PC-9 (cell line): Measurements from ENCODE around the gene ABCA2. TPM values are rescaled to one million over a fixed set of nuclear protein-coding genes. Genes with fewer than 3 reads are reported as not detected.

Source experiments
- BruUV-seq: library from RNA; stranded (reverse); fragments of 400-500 nt; replicated peaks from 2 replicates; lab custom pipeline; 2021; lab: Mats Ljungman, UMichigan
- CTCF ChIA-PET: fragments of 300-600 bp; sonication (Branson Sonifier 250); formaldehyde crosslinking; loops from one replicate; lab custom pipeline; 2022; ENCODE audit warnings: antibody characterized with exemption; lab: Charles Lee
- POLR2A ChIA-PET: fragments of 300-600 bp; sonication (Branson Sonifier 250); formaldehyde crosslinking; loops from one replicate; lab custom pipeline; 2022; ENCODE audit warnings: antibody characterized with exemption; ENCODE audit not compliant: unreplicated experiment; lab: Charles Lee
- DNase-seq, 2 experiments: peaks; one replicate each; pipeline versions ENCODE4 v3.0.0 to v3.0.0-alpha.2; 2015 to 2022; ENCODE audit warnings: mixed read lengths in 1 of 2
- H2AFZ ChIP-seq: fragments of 200-600 bp; sonication (generic); 2 replicates; pipeline ENCODE4 v1.8.1; 2017; ENCODE audit warnings: antibody characterized with exemption
- H3F3A ChIP-seq: fragments of 200-600 bp; sonication (generic); 2 replicates; pipeline ENCODE4 v1.8.1; 2017; ENCODE audit warnings: antibody characterized with exemption, mild to moderate bottlenecking, low read depth; ENCODE audit not compliant: insufficient read depth
- H3K27ac ChIP-seq: fragments of 200-600 bp; sonication (generic); 2 replicates; pipeline ENCODE4 v1.6.1; 2016; ENCODE audit warnings: mixed run types
- H3K27me3 ChIP-seq: fragments of 200-600 bp; sonication (generic); 2 replicates; pipeline ENCODE4 v1.6.1; 2016; ENCODE audit warnings: low read depth, mixed run types; ENCODE audit not compliant: insufficient read depth
- H3K36me3 ChIP-seq: fragments of 200-600 bp; sonication (generic); 2 replicates; pipeline ENCODE4 v1.6.1; 2016; ENCODE audit warnings: low read depth, mixed run types
- H3K4me1 ChIP-seq: fragments of 200-600 bp; sonication (generic); replicated peaks from 2 replicates; pipeline ENCODE4 v1.6.1; 2016; ENCODE audit warnings: mixed run types; ENCODE audit not compliant: insufficient read depth
- H3K4me2 ChIP-seq: fragments of 200-600 bp; sonication (generic); 2 replicates; pipeline ENCODE4 v1.6.1; 2017; ENCODE audit warnings: mixed run types
- H3K4me3 ChIP-seq: fragments of 200-600 bp; sonication (generic); 2 replicates; pipeline ENCODE4 v1.6.1; 2016; ENCODE audit warnings: mixed run types
- H3K79me2 ChIP-seq: fragments of 200-600 bp; sonication (generic); 2 replicates; pipeline ENCODE4 v1.6.1; 2017; ENCODE audit warnings: low read depth, mixed run types
- H3K9me2 ChIP-seq: fragments of 200-600 bp; sonication (generic); 2 replicates; pipeline ENCODE4 v1.8.1; 2017; ENCODE audit warnings: mild to moderate bottlenecking; ENCODE audit not compliant: insufficient read depth
- H3K9me3 ChIP-seq: fragments of 200-600 bp; sonication (generic); 2 replicates; pipeline ENCODE4 v1.8.1; 2016; ENCODE audit warnings: low read depth; ENCODE audit not compliant: insufficient read depth
- H4K20me1 ChIP-seq: fragments of 200-600 bp; sonication (generic); 2 replicates; pipeline ENCODE4 v1.8.1; 2017; ENCODE audit not compliant: insufficient read depth
- EZH2 ChIP-seq: fragments of 200-600 bp; sonication (generic); IDR thresholded peaks from 2 replicates; pipeline ENCODE4 v1.8.0; 2017; ENCODE audit warnings: antibody characterized with exemption, low read depth
- intact Hi-C: fragments of 100-400 bp; cut with micrococcal nuclease; formaldehyde crosslinking; loops from one replicate; pipeline ENCODE4 v1.10.0; 2022; ENCODE audit not compliant: unreplicated experiment
- total RNA-seq: library from RNA; stranded (reverse); gene quantifications from 2 replicates; pipeline ENCODE4 v1.2.3, GENCODE V29; 2021
- TF ChIP-seq, protein P1 (sequence below): fragments of 200-600 bp; sonication (generic); conservative IDR thresholded peaks from 2 replicates; pipeline ENCODE4 v1.6.1; 2017; ENCODE audit warnings: mixed run types, antibody characterized with exemption, mild to moderate bottlenecking, moderate library complexity

ABCA2 gene
- total RNA-seq, 1 experiment from 2014 or later: 79.2 TPM

DNA sequence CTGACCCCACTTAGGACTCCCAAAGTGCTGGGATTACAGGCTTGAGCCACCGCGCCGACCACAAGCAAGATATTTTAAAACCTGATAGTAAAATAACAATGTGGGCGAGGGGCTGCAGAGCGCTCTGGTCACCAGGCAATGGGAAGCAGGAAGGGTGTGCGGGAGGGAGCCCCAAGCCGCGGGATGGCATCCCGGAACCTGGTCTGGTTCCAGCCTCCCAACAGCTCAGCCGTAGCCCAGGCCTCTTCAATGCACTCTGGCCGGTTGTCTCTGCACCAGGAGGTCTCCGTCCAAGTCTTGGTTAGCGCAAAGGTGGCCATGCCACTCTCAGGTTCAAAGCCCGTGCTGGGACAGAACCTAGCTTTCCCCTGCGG is 48.6 kb upstream of the ABCA2 start:
- H3K4me2 ChIP-seq: peak overlapping the region; percentile 51; the same call in 1 of the 2 replicates
- peaks cover 19% of the 10 kb centered on the region for H3F3A ChIP-seq
- H3K27me3 ChIP-seq: no peaks in the 10 kb centered on the region
- H3K4me1 ChIP-seq: no peaks in the 10 kb centered on the region
- no TSS peak for BruUV-seq
- TF ChIP-seq EZH2: no peak
- TF ChIP-seq, protein P1, sequence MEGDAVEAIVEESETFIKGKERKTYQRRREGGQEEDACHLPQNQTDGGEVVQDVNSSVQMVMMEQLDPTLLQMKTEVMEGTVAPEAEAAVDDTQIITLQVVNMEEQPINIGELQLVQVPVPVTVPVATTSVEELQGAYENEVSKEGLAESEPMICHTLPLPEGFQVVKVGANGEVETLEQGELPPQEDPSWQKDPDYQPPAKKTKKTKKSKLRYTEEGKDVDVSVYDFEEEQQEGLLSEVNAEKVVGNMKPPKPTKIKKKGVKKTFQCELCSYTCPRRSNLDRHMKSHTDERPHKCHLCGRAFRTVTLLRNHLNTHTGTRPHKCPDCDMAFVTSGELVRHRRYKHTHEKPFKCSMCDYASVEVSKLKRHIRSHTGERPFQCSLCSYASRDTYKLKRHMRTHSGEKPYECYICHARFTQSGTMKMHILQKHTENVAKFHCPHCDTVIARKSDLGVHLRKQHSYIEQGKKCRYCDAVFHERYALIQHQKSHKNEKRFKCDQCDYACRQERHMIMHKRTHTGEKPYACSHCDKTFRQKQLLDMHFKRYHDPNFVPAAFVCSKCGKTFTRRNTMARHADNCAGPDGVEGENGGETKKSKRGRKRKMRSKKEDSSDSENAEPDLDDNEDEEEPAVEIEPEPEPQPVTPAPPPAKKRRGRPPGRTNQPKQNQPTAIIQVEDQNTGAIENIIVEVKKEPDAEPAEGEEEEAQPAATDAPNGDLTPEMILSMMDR: no peak
- H3K27ac ChIP-seq: no peak overlapping the region
- H4K20me1 ChIP-seq: no peaks in the 10 kb centered on the region
- no peaks in the 10 kb centered on the region for H3K9me2 ChIP-seq
- ChIA-PET CTCF (interaction anchor here (0.6 kb wide), 1 partner anchor 9 kb away, joined by 5 read pairs; no protein-coding TSS in a partner anchor), POLR2A (no interaction called here)
- no peak overlapping the region for H3K4me3 ChIP-seq
- intact Hi-C loops: no loop called here
- no peak overlapping the region for H2AFZ ChIP-seq
- no peaks in the 10 kb centered on the region for H3K79me2 ChIP-seq
- no peak for DNase-seq
- H3K9me3 ChIP-seq: no peaks in the 10 kb centered on the region
- no peaks in the 10 kb centered on the region for H3K36me3 ChIP-seq

DNA sequence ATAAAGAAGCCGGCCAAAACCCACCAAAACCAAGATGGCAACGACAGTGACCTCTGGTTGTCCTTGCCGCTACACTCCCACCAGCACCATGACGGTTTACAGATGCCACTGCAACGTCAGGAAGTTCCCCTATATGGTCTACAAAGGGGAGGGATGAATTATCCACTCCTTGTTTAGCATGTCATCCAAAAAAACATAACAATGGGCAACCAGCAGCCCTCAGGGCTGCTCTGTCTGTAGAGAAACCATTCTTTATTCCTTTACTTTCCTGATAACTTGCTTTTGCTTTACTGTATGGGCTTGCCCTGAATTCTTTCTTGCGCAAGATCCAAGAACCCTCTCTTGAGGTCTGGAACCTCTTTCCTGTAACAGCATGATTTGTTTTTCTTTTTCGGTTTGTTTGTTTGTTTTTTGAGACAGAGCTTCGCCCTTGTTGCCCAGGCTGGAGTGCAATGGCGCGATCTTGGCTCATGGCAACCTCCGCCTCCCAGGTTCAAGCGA is 47.3 kb upstream of the ABCA2 start:
- Histone ChIP-seq H2AFZ (no peak overlapping the region), H4K20me1 (no peaks in the 10 kb centered on the region), H3K36me3 (no peaks in the 10 kb centered on the region), H3K4me1 (peaks cover 6% of the 10 kb centered on the region), H3F3A (peaks cover 25% of the 10 kb centered on the region), H3K4me3 (no peak overlapping the region), H3K27me3 (no peaks in the 10 kb centered on the region), H3K4me2 (no peak overlapping the region), H3K9me3 (no peaks in the 10 kb centered on the region), H3K27ac (no peak overlapping the region), H3K9me2 (no peaks in the 10 kb centered on the region), H3K79me2 (no peaks in the 10 kb centered on the region)
- ChIA-PET CTCF (no interaction called here), POLR2A (no interaction called here)
- BruUV-seq: no TSS peak
- TF ChIP-seq EZH2: no peak
- TF ChIP-seq, protein P1: no peak
- intact Hi-C loops: no loop called here
- DNase-seq: peak in 1 of 2 experiments; percentile 18

DNA sequence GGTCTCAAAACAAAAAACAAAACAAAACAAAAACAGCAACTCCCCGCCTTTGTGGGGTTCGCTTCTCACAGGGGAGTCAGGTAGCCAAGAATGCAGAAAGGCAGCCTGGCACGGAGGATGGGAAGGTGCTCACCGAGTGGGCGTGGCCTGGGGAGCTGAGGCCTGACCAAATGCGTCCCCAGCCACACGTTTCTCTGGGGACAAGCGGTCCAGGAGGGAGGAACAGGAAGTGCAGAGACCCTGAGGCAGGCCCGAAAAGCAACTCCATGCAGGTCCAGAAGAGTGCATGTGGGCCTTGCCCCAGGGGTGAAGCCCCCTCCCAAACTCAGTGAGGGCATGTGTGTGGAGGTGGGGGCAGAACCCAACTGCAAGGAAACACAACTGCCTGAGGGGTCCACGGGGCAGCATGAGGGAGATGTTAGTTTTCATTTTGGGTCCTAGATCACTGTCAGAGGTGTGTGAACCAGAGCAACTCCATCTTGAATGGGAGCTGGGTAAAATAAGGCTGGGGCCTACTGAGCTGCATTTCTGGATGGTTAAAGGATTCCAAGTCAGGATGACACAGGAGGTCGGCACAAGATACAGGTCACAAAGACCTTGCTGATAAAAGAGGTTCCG is 46.7 kb upstream of the ABCA2 start:
- Histone ChIP-seq H3K27me3 (no peaks in the 10 kb centered on the region), H3K79me2 (no peaks in the 10 kb centered on the region), H3K4me2 (no peak overlapping the region), H3K4me1 (peaks cover 6% of the 10 kb centered on the region), H3K36me3 (no peaks in the 10 kb centered on the region), H3K9me2 (no peaks in the 10 kb centered on the region), H3K4me3 (no peak overlapping the region), H3K9me3 (no peaks in the 10 kb centered on the region), H3K27ac (no peak overlapping the region), H2AFZ (no peak overlapping the region), H4K20me1 (no peaks in the 10 kb centered on the region), H3F3A (peaks cover 25% of the 10 kb centered on the region)
- POLR2A ChIA-PET: no interaction called here
- BruUV-seq: no TSS peak
- peak in 1 of 2 experiments; percentile 17 for DNase-seq
- TF ChIP-seq, protein P1: no peak
- intact Hi-C loops: no loop called here
- CTCF ChIA-PET: no interaction called here
